Epithelial cell of esophagus (primary cell): ENCODE measurements around the gene EXOC6B.

Experiments
- DNase-seq: peaks from one replicate; pipeline ENCODE4 v3.0.0; 2010; ENCODE audit warnings: low read depth
- H3K4me3 ChIP-seq: 2 replicates; pipeline ENCODE4 v1.5.1; 2011; ENCODE audit warnings: mild to moderate bottlenecking, low read length, control low read depth
- TF ChIP-seq, protein P1 (sequence below): IDR thresholded peaks from 2 replicates; pipeline ENCODE4 v1.5.1; 2011; ENCODE audit warnings: low read depth, mild to moderate bottlenecking, low read length, control low read depth, inconsistent platforms; ENCODE audit not compliant: insufficient read depth; ENCODE audit errors: missing control alignments

The EXOC6B gene

GRCh38 chr2:72830273-72830672 is 4.4 kb upstream of the EXOC6B start:
- no peak overlapping the region for H3K4me3 ChIP-seq
- TF ChIP-seq, protein P1, sequence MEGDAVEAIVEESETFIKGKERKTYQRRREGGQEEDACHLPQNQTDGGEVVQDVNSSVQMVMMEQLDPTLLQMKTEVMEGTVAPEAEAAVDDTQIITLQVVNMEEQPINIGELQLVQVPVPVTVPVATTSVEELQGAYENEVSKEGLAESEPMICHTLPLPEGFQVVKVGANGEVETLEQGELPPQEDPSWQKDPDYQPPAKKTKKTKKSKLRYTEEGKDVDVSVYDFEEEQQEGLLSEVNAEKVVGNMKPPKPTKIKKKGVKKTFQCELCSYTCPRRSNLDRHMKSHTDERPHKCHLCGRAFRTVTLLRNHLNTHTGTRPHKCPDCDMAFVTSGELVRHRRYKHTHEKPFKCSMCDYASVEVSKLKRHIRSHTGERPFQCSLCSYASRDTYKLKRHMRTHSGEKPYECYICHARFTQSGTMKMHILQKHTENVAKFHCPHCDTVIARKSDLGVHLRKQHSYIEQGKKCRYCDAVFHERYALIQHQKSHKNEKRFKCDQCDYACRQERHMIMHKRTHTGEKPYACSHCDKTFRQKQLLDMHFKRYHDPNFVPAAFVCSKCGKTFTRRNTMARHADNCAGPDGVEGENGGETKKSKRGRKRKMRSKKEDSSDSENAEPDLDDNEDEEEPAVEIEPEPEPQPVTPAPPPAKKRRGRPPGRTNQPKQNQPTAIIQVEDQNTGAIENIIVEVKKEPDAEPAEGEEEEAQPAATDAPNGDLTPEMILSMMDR, result no peak
- DNase-seq, result no peak

DNA sequence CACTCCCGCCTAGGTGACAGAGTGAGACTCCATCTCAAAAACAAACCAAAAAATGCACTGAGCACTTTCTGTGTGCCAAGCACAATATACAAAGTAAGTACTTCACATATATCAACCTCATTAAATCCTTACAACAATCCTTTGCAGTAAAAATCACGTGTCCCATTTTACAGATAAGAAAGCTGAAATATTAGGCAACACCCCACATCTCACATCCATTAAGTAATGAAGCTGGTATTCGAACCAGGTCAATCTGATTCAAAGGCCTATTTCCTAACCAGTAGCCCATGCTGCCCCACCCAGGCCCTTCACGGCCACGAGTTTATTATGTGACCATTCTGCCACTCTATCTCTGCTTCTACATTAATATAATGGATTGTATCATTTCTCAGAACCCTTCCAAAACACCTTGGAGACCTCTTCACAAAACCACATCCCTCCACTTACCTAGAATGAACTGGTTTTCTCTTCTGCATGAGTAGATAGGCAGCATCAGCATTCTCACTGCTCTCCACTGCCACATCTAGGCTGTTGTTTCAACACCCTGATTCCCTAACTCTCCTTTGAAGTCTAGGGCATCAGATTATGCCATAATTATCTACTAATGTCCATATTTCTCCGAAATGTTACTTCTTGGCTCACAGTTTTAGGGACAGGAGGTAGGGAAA is 3.1 kb upstream of the EXOC6B start:
- peak; percentile 16 for DNase-seq
- H3K4me3 ChIP-seq, result no peak overlapping the region
- TF ChIP-seq, protein P1, result no peak

GRCh38 chr2:72827966-72828646 is 2.3 kb upstream of the EXOC6B start:
- DNase-seq, result peak; percentile 94
- TF ChIP-seq, protein P1, result no peak
- H3K4me3 ChIP-seq, result no peak overlapping the region

DNA sequence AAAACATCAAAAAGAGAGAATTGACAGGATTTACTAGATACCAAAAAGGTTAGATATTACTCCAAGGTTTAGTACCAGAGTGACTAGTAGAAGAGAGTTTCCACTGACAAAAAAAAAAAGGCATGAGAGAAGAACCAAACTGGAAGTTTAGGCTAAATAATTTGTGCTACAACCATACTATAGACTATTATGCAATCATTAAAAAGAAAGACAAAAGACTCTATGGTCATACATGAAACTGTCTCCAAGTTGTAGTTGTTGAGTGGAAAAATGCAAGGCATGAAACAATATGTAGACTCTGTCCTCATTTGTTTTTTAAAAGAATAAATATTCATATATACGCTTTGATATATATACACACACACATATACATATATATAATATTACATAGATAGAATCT is 1.7 kb upstream of the EXOC6B start:
- no peak for DNase-seq

GRCh38 chr2:72826156-72826477 is 284 bp upstream of the EXOC6B start:
- DNase-seq, result no peak
- TF ChIP-seq, protein P1, result no peak
- H3K4me3 ChIP-seq, result peak overlapping the region; percentile 85

More for the DNA sequence above, 1.7 kb upstream of the EXOC6B start:
- TF ChIP-seq, protein P1, result no peak
- H3K4me3 ChIP-seq, result no peak overlapping the region

DNA sequence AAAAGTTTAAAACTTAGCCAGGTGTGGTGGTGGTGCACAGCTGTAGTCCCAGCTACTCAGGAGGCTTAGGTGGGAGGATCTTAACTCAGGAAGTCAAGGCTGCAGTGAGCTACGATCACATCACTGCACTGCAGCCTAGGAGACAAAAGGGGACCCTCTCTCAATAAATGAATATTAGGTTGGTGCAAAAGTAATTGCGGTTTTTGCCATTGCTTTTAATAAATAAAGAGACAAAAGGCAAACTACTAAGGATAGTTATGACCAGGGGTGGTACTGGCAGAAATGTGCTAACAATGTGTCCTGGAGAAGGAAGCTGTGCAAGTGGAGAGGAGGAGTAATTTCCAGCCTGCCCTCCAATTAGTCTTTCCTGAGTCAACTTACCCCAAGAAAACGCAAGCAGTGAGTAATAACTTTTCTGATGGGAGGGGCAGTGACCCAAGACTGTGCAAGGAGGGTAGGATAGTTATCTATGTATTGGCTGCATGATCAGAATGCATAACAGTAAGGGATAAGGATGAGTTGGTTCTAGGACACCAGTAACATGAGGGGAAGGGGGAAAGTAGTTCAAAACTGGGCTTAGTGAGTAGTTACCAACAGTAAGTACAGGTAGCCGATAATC is 1.5 kb downstream of the EXOC6B start:
- TF ChIP-seq, protein P1, result no peak
- peak; percentile 91 for DNase-seq
- H3K4me3 ChIP-seq, result peak overlapping the region; percentile 85

- TF ChIP-seq, protein P1, result no peak
- DNase-seq, result peak; percentile 88
- peak overlapping the region; percentile 4 for H3K4me3 ChIP-seq
Measured at GRCh38 chr2:72822794-72823193, 3.0 kb downstream of the EXOC6B start.
